Kidney (tissue), 14 donors: ENCODE data around the gene REG1A. TPM values are rescaled to one million over a fixed set of nuclear protein-coding genes. Genes with fewer than 3 reads are reported as not detected.

Source experiments
- DNase-seq, 5 donors: peaks; one replicate each; pipeline ENCODE4 v3.0.0-alpha.2; 2013 to 2020
- FAIRE-seq: peaks from 2 replicates; lab custom pipeline; 2012; peaks lifted over from hg19 to GRCh38; lab: Jason Lieb, UNC
- H3K27ac ChIP-seq, 2 donors: one replicate each; pipeline ENCODE4 v1.7.0; 2013; ENCODE audit warnings: low read depth in 2 of 2, low read length in 2 of 2, inconsistent platforms in 1 of 2
- H3K27me3 ChIP-seq: one replicate; pipeline ENCODE4 v1.7.1; 2013; ENCODE audit warnings: low read length, inconsistent platforms; ENCODE audit not compliant: control insufficient read depth, insufficient read depth
- H3K36me3 ChIP-seq, 3 donors: one replicate each; pipeline versions ENCODE4 v1.7.0 to v1.7.1; 2013; ENCODE audit warnings: low read length in 3 of 3, control low read depth in 1 of 3, inconsistent platforms in 1 of 3; ENCODE audit not compliant: insufficient read depth in 3 of 3, control insufficient read depth in 2 of 3
- H3K4me1 ChIP-seq, 3 donors: one replicate each; pipeline versions ENCODE4 v1.7.0 to v1.7.1; 2013; ENCODE audit warnings: low read length in 3 of 3, inconsistent platforms in 1 of 3, low read depth in 1 of 3; ENCODE audit not compliant: control insufficient read depth in 2 of 3, insufficient read depth in 2 of 3
- H3K4me3 ChIP-seq, 3 donors: one replicate each; pipeline versions ENCODE4 v1.7.0 to v1.8.1; 2013; ENCODE audit warnings: low read length in 3 of 3, control low read depth in 1 of 3, inconsistent platforms in 1 of 3
- H3K9ac ChIP-seq, 3 donors: one replicate each; pipeline versions ENCODE4 v1.7.0 to v1.7.1; 2013; ENCODE audit warnings: low read length in 3 of 3, control low read depth in 1 of 3, inconsistent platforms in 1 of 3
- H3K9me3 ChIP-seq, 3 donors: one replicate each; pipeline versions ENCODE4 v1.7.0 to v1.7.1; 2013; ENCODE audit warnings: low read length in 3 of 3, control low read depth in 1 of 3, inconsistent platforms in 1 of 3; ENCODE audit not compliant: control insufficient read depth in 2 of 3, insufficient read depth in 1 of 3
- CTCF ChIP-seq: IDR thresholded peaks from 3 replicates; pipeline ENCODE4 v1.5.1; 2012; ENCODE audit warnings: mild to moderate bottlenecking, moderate library complexity, borderline replicate concordance; ENCODE audit not compliant: insufficient read depth; ENCODE audit errors: extremely low read depth
- intact Hi-C: fragments of 100-400 bp; cut with DNase I; formaldehyde crosslinking; loops from one replicate; pipeline ENCODE4 v1.11.1; 2022
- polyA plus RNA-seq: library from polyadenylated mRNA; stranded (reverse); fragments of 350-450 nt; fragmentation: Illumina TruSeq; extraction: RNeasy Lipid Tissue Mini Kit (QIAGEN cat#74804); gene quantifications from one replicate; pipeline ENCODE4 v1.2.3, GENCODE V29; 2014; ENCODE audit warnings: low read depth, low replicate concordance; ENCODE audit not compliant: insufficient read depth
- total RNA-seq: library from RNA; stranded (reverse); fragmentation: NEBNext Ultra II Directional; extraction: Animal tissue kit (Norgen Biotek cat#: 25700); gene quantifications from one replicate; pipeline ENCODE4 v1.2.1, GENCODE V29; 2021
- donor health status: control.
- donor health status: control.
- donor health status: control.
- donor health status: control.
- donor health status: control.
- donor health status: DM: yes; HTN: yes; CAD: no.
- donor health status: Normal renal cell carcinoma (clear cell type).

REG1A gene
- total and polyA plus RNA-seq, 2 donors from 2014 or later, result 215 to 430 TPM

GRCh38 chr2:79116997-79117928 lies 3.0 kb upstream of the REG1A start:
- Histone ChIP-seq H3K4me1 (no peaks in the 10 kb centered on the region), H3K9me3 (no peaks in the 10 kb centered on the region), H3K27ac (no peak overlapping the region), H3K27me3 (no peaks in the 10 kb centered on the region), H3K4me3 (no peak overlapping the region), H3K9ac (no peak overlapping the region), H3K36me3 (no peaks in the 10 kb centered on the region)
- no peak for TF ChIP-seq CTCF
- intact Hi-C loops, result no loop called here
- FAIRE-seq (no peak), DNase-seq (no peak)

GRCh38 chr2:79122676-79123075 lies 2.4 kb downstream of the REG1A start:
- no peak for TF ChIP-seq CTCF
- no peaks in the 10 kb centered on the region for H3K9me3 ChIP-seq
- no peak overlapping the region for H3K4me3 ChIP-seq
- no peak for FAIRE-seq
- intact Hi-C loops, result no loop called here
- no peaks in the 10 kb centered on the region for H3K36me3 ChIP-seq
- H3K27ac ChIP-seq, result no peak overlapping the region
- no peak overlapping the region for H3K9ac ChIP-seq
- H3K4me1 ChIP-seq, result no peaks in the 10 kb centered on the region
- H3K27me3 ChIP-seq, result no peaks in the 10 kb centered on the region
- DNase-seq, result no peak

- H3K27ac ChIP-seq, result no peak overlapping the region
- intact Hi-C loops, result no loop called here
- no peak for FAIRE-seq
- no peaks in the 10 kb centered on the region for H3K36me3 ChIP-seq
- H3K4me3 ChIP-seq, result no peak overlapping the region
- H3K4me1 ChIP-seq, result no peaks in the 10 kb centered on the region
- no peaks in the 10 kb centered on the region for H3K9me3 ChIP-seq
- no peak for TF ChIP-seq CTCF
- no peak overlapping the region for H3K9ac ChIP-seq
- DNase-seq, result no peak
- H3K27me3 ChIP-seq, result no peaks in the 10 kb centered on the region
Observed at GRCh38 chr2:79124907-79125720, 4.8 kb downstream of the REG1A start.
